ENCODE data around the gene CADPS2.

CADPS2 gene

GRCh38 chr7:122702872-122703510 is 183.3 kb downstream of the CADPS2 start, which contains the start of gene RNF148:
TSS of gene RNF148 (minus strand) at chr7:122702922. CDS start at chr7:122702750, 172 bp downstream.
- no peak for TF ChIP-seq CTCF (IDR thresholded peaks at IDR 0.05; ENCODE audit: low read depth, low read length)
- no peak for DNase-seq (ENCODE audit: extremely low read depth, low read depth)

- DNase-seq (ENCODE audit: extremely low read depth, low read depth) = no peak
- no peak for TF ChIP-seq CTCF (IDR thresholded peaks at IDR 0.05; ENCODE audit: low read depth, low read length)
Observed at GRCh38 chr7:122699017-122699416, 187.2 kb downstream of the CADPS2 start, which contains the start of gene RNF133. TSS of gene RNF133 (minus strand) at chr7:122699117. CDS start at chr7:122698918, 199 bp downstream.

GRCh38 chr7:122695816-122696215 is 190.4 kb downstream of the CADPS2 start:
- no peak for DNase-seq (ENCODE audit: extremely low read depth, low read depth)

GRCh38 chr7:122694697-122695096 is 191.6 kb downstream of the CADPS2 start:
- TF ChIP-seq CTCF (IDR thresholded peaks at IDR 0.05; ENCODE audit: low read depth, low read length) = no peak
- DNase-seq (ENCODE audit: extremely low read depth, low read depth) = no peak

More at GRCh38 chr7:122695816-122696215, 190.4 kb downstream of the CADPS2 start:
- no peak for TF ChIP-seq CTCF (IDR thresholded peaks at IDR 0.05; ENCODE audit: low read depth, low read length)

GRCh38 chr7:122692769-122693309 is 193.4 kb downstream of the CADPS2 start:
- no peak for TF ChIP-seq CTCF (IDR thresholded peaks at IDR 0.05; ENCODE audit: low read depth, low read length)
- DNase-seq (ENCODE audit: extremely low read depth, low read depth) = no peak

- TF ChIP-seq CTCF (IDR thresholded peaks at IDR 0.05; ENCODE audit: low read depth, low read length) = no peak
- no peak for DNase-seq (ENCODE audit: extremely low read depth, low read depth)
Observed at GRCh38 chr7:122691569-122692235, 194.6 kb downstream of the CADPS2 start.

Data from AG09319 (cell line).